OCI-LY1 (cell line): ENCODE measurements around the gene KCTD8.

Source experiments
- CTCF ChIP-seq: fragments of 200-600 bp; sonication (generic), shearing (Covaris generic); IDR thresholded peaks from 2 replicates; pipeline ENCODE4 v1.5.1; 2017; ENCODE audit warnings: mild to moderate bottlenecking, antibody characterized with exemption, low read length, moderate library complexity, mixed read lengths
- EZH2 ChIP-seq: fragments of 200-600 bp; sonication (generic), shearing (Covaris generic); IDR thresholded peaks from 2 replicates; pipeline ENCODE4 v1.8.0; 2017; ENCODE audit warnings: borderline replicate concordance, mixed run types, mild to moderate bottlenecking, antibody characterized with exemption, low read length, moderate library complexity, mixed read lengths

GRCh38 chr4:44186096-44186849 lies 262.3 kb downstream of the KCTD8 start:
- 0 out of 2 replicates have a peak, but pooled peaks have one; percentile 14 for TF ChIP-seq CTCF
- no peak for TF ChIP-seq EZH2
